Left lung (tissue), 10 donors: Measurements from ENCODE around the gene RPL36A. TPM values are rescaled to one million over a fixed set of nuclear protein-coding genes. Genes with fewer than 3 reads are reported as not detected.
A peak's percentile ranks its signal among the peaks of the same experiment; 100 is the strongest.

ENCODE experiments used
- ATAC-seq: fragments of 200-7000 bp; cut with Tn5 transposase; one replicate; pipeline ENCODE4 v1.9.1; 2020; ENCODE audit warnings: moderate library complexity
- DNase-seq, 4 donors: peaks; one replicate each; pipeline ENCODE4 v3.0.0-alpha.2; 2013 to 2020
- H3K27ac ChIP-seq, 2 donors: fragments of 200-600 bp; sonication (generic) in 1 of 2; one replicate each; pipeline versions ENCODE4 v1.5.0 to v1.8.0; 2020 to 2021
- H3K27me3 ChIP-seq, 2 donors: fragments of 200-600 bp; sonication (generic) in 1 of 2; one replicate each; pipeline versions ENCODE4 v1.5.0 to v1.8.0; 2020 to 2021
- H3K36me3 ChIP-seq, 2 donors: fragments of 200-600 bp; sonication (generic) in 1 of 2; one replicate each; pipeline versions ENCODE4 v1.5.0 to v1.8.0; 2020 to 2021
- H3K4me1 ChIP-seq, 2 donors: fragments of 200-600 bp; one replicate each; pipeline ENCODE4 v1.8.0; 2021
- H3K4me3 ChIP-seq, 2 donors: fragments of 200-600 bp; sonication (generic) in 1 of 2; one replicate each; pipeline versions ENCODE4 v1.5.0 to v1.8.0; 2020 to 2021; ENCODE audit warnings: mild to moderate bottlenecking in 1 of 2
- H3K9me3 ChIP-seq, 2 donors: fragments of 200-600 bp; sonication (generic) in 1 of 2; one replicate each; pipeline versions ENCODE4 v1.5.0 to v1.8.0; 2020 to 2021
- CTCF ChIP-seq, 2 donors: fragments of 200-600 bp; sonication (generic) in 1 of 2; IDR thresholded peaks; one replicate each; pipeline versions ENCODE4 v1.5.0 to v1.8.0; 2021; ENCODE audit warnings: antibody characterized with exemption in 2 of 2
- intact Hi-C, 2 donors: fragments of 100-400 bp; cut with DNase I; formaldehyde crosslinking; loops; one replicate each; pipeline versions ENCODE4 v1.11.2 to v1.14.2; 2022
- polyA plus RNA-seq, 6 donors: library from polyadenylated mRNA; unstranded; fragments of 120-200 nt; gene quantifications; one replicate each; pipeline ENCODE4 v1.2.1, GENCODE V29; 2013; ENCODE audit not compliant: insufficient read length in 6 of 6
- total RNA-seq, 2 donors: library from RNA; stranded (reverse); fragmentation: NEBNext Ultra II Directional; extraction: Animal tissue kit (Norgen Biotek cat#: 25700); gene quantifications; one replicate each; pipeline ENCODE4 v1.2.1, GENCODE V29; 2021
- donor health status: DM: no; HTN: yes; CAD: no.
- donor health status: DM: no; HTN: no; CAD: no.

Gene RPL36A
- total and polyA plus RNA-seq, 8 donors: 127 to 1,743 (median 1,355) TPM

DNA sequence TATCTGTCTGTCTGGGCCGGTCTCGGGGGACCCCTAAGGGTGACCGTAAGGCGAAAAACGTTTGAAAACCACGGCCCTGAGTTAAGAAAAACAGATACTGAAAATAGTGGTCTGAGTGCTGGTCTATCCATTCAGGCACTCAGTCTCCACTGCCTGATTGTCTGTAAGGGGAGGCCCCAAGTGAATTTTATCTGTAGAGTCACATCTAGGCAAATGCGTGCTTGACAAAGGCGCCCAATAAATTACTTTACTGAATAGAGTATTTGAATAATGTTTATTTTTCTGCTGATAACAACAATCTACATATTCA lies 17.7 kb downstream of the RPL36A start:
- Histone ChIP-seq H3K4me3 (peak overlapping the region; percentile 31 to 56), H3K36me3 (peaks cover 0 to 17% of the 10 kb centered on the region in 2 donors), H3K27me3 (no peaks in the 10 kb centered on the region), H3K9me3 (no peaks in the 10 kb centered on the region), H3K4me1 (peaks cover 3 to 18% of the 10 kb centered on the region in 2 donors), H3K27ac (peak overlapping the region; percentile 93 to 95)
- intact Hi-C loops: no loop called here
- no peak for TF ChIP-seq CTCF (IDR thresholded peaks at IDR 0.05)
- DNase-seq (no peak), ATAC-seq (peak; percentile 34)

DNA sequence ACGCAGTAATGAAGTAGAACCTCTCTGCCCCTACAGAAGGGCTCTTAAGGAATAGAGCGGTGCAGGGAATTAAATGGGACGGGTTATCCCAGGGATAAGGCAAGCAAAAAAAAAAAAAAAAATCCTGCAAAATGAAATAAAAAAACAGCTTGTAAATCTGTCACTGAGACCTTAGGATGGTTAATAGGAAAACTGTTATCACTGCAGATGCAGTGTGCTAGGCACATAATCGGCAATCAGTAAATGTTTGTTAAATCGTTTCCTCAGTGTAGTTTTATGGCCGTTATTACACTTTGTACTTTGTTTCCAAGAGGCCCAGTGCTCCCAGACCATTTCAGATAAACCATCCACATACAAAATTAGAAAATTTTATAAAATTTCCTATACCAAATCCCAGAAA lies 18.2 kb downstream of the RPL36A start:
- Histone ChIP-seq H3K27ac (peak overlapping the region; percentile 93 to 95), H3K9me3 (no peaks in the 10 kb centered on the region), H3K4me3 (peak overlapping the region; percentile 31 to 56), H3K36me3 (peaks cover 0 to 14% of the 10 kb centered on the region in 2 donors), H3K27me3 (no peaks in the 10 kb centered on the region), H3K4me1 (peaks cover 3 to 18% of the 10 kb centered on the region in 2 donors)
- intact Hi-C loops: no loop called here
- no peak for DNase-seq
- TF ChIP-seq CTCF (IDR thresholded peaks at IDR 0.05): no peak
- ATAC-seq: peak; percentile 40

GRCh38 chrX:101410461-101410860 lies 19.6 kb downstream of the RPL36A start:
- Histone ChIP-seq H3K4me1 (peaks cover 3 to 18% of the 10 kb centered on the region in 2 donors), H3K4me3 (peak overlapping the region in 1 of 2 donors; percentile 56), H3K27ac (no peak overlapping the region), H3K36me3 (peaks cover 0 to 14% of the 10 kb centered on the region in 2 donors), H3K9me3 (no peaks in the 10 kb centered on the region), H3K27me3 (no peaks in the 10 kb centered on the region)
- TF ChIP-seq CTCF (IDR thresholded peaks at IDR 0.05): no peak
- DNase-seq: no peak
- intact Hi-C loops: no loop called here
- ATAC-seq: no peak

GRCh38 chrX:101411984-101412383 lies 21.2 kb downstream of the RPL36A start:
- Histone ChIP-seq H3K9me3 (no peaks in the 10 kb centered on the region), H3K36me3 (peaks cover 0 to 14% of the 10 kb centered on the region in 2 donors), H3K27ac (no peak overlapping the region), H3K4me3 (no peak overlapping the region), H3K27me3 (no peaks in the 10 kb centered on the region), H3K4me1 (peaks cover 6 to 14% of the 10 kb centered on the region in 2 donors)
- TF ChIP-seq CTCF (IDR thresholded peaks at IDR 0.05): no peak
- ATAC-seq: no peak
- DNase-seq: no peak
- intact Hi-C loops: no loop called here

DNA sequence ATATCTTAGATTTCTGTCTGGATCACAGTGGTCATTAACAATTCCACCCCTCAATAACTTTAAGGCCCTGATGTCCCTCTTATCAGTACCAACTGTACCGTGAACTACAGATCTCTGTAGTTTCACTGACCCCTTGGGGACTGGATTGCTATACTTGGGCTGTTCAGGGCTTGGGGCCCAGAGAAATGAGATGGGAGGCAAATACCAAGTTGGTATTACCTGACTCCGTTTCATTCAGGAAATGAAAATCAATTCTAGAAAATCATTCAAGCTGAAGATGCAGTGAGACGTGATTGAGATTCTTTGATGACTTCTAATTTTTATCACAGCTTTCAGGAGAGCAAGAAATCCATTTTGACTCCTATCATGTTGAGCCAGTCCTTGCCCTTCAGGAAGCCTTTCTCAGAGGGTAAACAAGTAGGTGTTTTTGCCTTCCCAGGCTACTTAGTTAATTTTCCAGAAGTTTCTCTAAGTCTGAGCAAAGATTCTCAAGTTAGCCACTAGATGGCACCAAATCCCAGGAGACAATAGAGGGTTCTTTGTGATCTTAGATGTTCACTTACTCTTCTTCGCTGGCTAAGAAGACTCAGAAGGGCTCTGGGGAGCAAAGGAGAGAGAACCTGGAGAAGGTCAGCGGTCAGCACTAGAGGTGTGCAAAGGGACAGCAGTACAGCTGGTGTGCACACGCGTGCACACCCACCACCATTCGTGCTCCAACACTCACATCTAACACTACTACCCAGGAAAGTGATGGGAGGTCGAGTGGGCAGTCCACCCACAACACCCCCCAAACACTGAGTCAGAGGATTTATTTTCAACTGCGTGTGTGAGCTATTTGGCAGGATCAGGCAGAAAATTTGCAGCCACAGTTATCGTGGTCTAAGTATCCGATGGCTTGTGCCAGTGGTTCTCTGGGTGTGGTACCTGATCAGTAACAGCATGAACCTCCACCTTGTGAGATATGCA lies 24.7 kb downstream of the RPL36A start:
- Histone ChIP-seq H3K9me3 (no peaks in the 10 kb centered on the region), H3K27me3 (no peaks in the 10 kb centered on the region), H3K36me3 (peaks cover 0 to 14% of the 10 kb centered on the region in 2 donors), H3K27ac (peak overlapping the region; percentile 28 to 72), H3K4me1 (peaks cover 2 to 16% of the 10 kb centered on the region in 2 donors), H3K4me3 (no peak overlapping the region)
- ATAC-seq (peak; percentile 70), DNase-seq (peak in 2 of 4 donors; percentile 54 to 68)
- peak; percentile 63 to 80 for TF ChIP-seq CTCF (IDR thresholded peaks at IDR 0.05)
- intact Hi-C loops: no loop called here
